Cardiac muscle cell (in vitro differentiated cells and primary cell): Measurements from ENCODE around the gene CTDNEP1. TPM values are rescaled to one million over a fixed set of nuclear protein-coding genes. Genes with fewer than 3 reads are reported as not detected.

ENCODE experiments used
- DNase-seq, 2 donors: peaks; one replicate each; pipeline versions ENCODE4 v3.0.0 to v3.0.0-alpha.2; 2010 to 2017; ENCODE audit warnings: low read depth in 1 of 2, low spot score in 1 of 2
- H3K27ac ChIP-seq: fragments of 200-600 bp; sonication (generic); 2 replicates; pipeline ENCODE4 v1.5.1; 2016
- H3K27me3 ChIP-seq: fragments of 200-600 bp; sonication (generic); 2 replicates; pipeline ENCODE4 v1.6.0; 2016; ENCODE audit warnings: control low read depth
- H3K36me3 ChIP-seq: fragments of 200-600 bp; sonication (generic); 2 replicates; pipeline ENCODE4 v1.5.1; 2016; ENCODE audit warnings: control low read depth
- H3K4me1 ChIP-seq: fragments of 200-600 bp; sonication (generic); 2 replicates; pipeline ENCODE4 v1.8.1; 2017; ENCODE audit warnings: low read depth, mild to moderate bottlenecking, mixed run types
- H3K4me3 ChIP-seq: fragments of 200-600 bp; sonication (generic); 2 replicates; pipeline ENCODE4 v1.5.1; 2016; ENCODE audit warnings: mild to moderate bottlenecking
- H3K9me3 ChIP-seq: fragments of 200-600 bp; sonication (generic); 2 replicates; pipeline ENCODE4 v1.5.1; 2017; ENCODE audit warnings: low read depth, mild to moderate bottlenecking, control low read depth
- CTCF ChIP-seq: IDR thresholded peaks from 2 replicates; pipeline ENCODE4 v1.5.1; 2012; ENCODE audit warnings: low read depth, mild to moderate bottlenecking, low read length
- polyA plus RNA-seq: library from polyadenylated mRNA; unstranded; fragments of >200 nt; fragmentation: Nextera tagmentation; extraction: Ambion mirVana; gene quantifications from 2 replicates; pipeline ENCODE4 v1.2.1, GENCODE V29; 2016
- total RNA-seq: library from RNA; depleted of rRNA; stranded (reverse); fragments of >200 nt; gene quantifications from 2 replicates; pipeline ENCODE4 v1.2.3, GENCODE V29; 2016

Gene CTDNEP1
- total and polyA plus RNA-seq, 2 experiments from 2014 or later, result 78.3 to 98.6 TPM

GRCh38 chr17:7228920-7229319 lies 22.6 kb downstream of the CTDNEP1 start:
- Histone ChIP-seq H3K4me3 (no peak overlapping the region), H3K9me3 (no peaks in the 10 kb centered on the region), H3K36me3 (peaks cover 49% of the 10 kb centered on the region), H3K27me3 (no peaks in the 10 kb centered on the region), H3K4me1 (peaks cover 4% of the 10 kb centered on the region), H3K27ac (no peak overlapping the region)
- no peak for TF ChIP-seq CTCF
- DNase-seq, result no peak

- Histone ChIP-seq H3K27ac (no peak overlapping the region), H3K4me1 (no peaks in the 10 kb centered on the region), H3K36me3 (peaks cover 68% of the 10 kb centered on the region), H3K9me3 (no peaks in the 10 kb centered on the region), H3K27me3 (no peaks in the 10 kb centered on the region), H3K4me3 (no peak overlapping the region)
- no peak for TF ChIP-seq CTCF
- DNase-seq, result no peak
These were observed 24.5 kb downstream of the CTDNEP1 start for GRCh38 chr17:7226721-7227710.

GRCh38 chr17:7225711-7226331 lies 25.7 kb downstream of the CTDNEP1 start:
- DNase-seq, result no peak
- H3K27me3 ChIP-seq, result no peaks in the 10 kb centered on the region
- H3K27ac ChIP-seq, result no peak overlapping the region
- TF ChIP-seq CTCF, result no peak
- H3K9me3 ChIP-seq, result no peaks in the 10 kb centered on the region
- H3K36me3 ChIP-seq, result peaks cover 70% of the 10 kb centered on the region
- peaks cover under 1% of the 10 kb centered on the region for H3K4me1 ChIP-seq
- no peak overlapping the region for H3K4me3 ChIP-seq

GRCh38 chr17:7224661-7225111 lies 26.8 kb downstream of the CTDNEP1 start:
- DNase-seq, result no peak
- TF ChIP-seq CTCF, result no peak
- no peaks in the 10 kb centered on the region for H3K27me3 ChIP-seq
- peaks cover 6% of the 10 kb centered on the region for H3K4me1 ChIP-seq
- peaks cover 70% of the 10 kb centered on the region for H3K36me3 ChIP-seq
- H3K9me3 ChIP-seq, result no peaks in the 10 kb centered on the region
- H3K4me3 ChIP-seq, result no peak overlapping the region
- H3K27ac ChIP-seq, result peak overlapping the region; percentile 3

GRCh38 chr17:7224110-7224509 lies 27.4 kb downstream of the CTDNEP1 start:
- no peaks in the 10 kb centered on the region for H3K9me3 ChIP-seq
- H3K27ac ChIP-seq, result no peak overlapping the region
- peaks cover 66% of the 10 kb centered on the region for H3K36me3 ChIP-seq
- no peak for TF ChIP-seq CTCF
- peaks cover 6% of the 10 kb centered on the region for H3K4me1 ChIP-seq
- no peak for DNase-seq
- no peak overlapping the region for H3K4me3 ChIP-seq
- H3K27me3 ChIP-seq, result no peaks in the 10 kb centered on the region
